ENCODE data around the gene APOC3. TPM values are rescaled to one million over a fixed set of nuclear protein-coding genes. Genes with fewer than 3 reads are reported as not detected.

APOC3 gene
- total RNA-seq, 4 donors from 2014 or later, result not detected

GRCh38 chr11:116847612-116848011 is 17.9 kb downstream of the APOC3 start:
- no peak for DNase-seq
- H3K4me1 ChIP-seq, result peaks cover 11 to 17% of the 10 kb centered on the region in 2 donors
- no peak for TF ChIP-seq POLR2A (IDR thresholded peaks at IDR 0.05)
- TF ChIP-seq CTCF (IDR thresholded peaks at IDR 0.05), result no peak
- intact Hi-C loops (cut with DNase I), result no loop called here
- WGBS, 2 donors, result 91 to 95% methylated on average over 4 of the region's 4 CpGs
- H3K36me3 ChIP-seq, result peaks cover 41 to 48% of the 10 kb centered on the region in 2 donors
- no peaks in the 10 kb centered on the region for H3K9me3 ChIP-seq
- H3K27ac ChIP-seq, result no peak overlapping the region
- no peaks in the 10 kb centered on the region for H3K27me3 ChIP-seq
- H3K4me3 ChIP-seq (replicated peaks in 1 of 3), result no peak overlapping the region

DNA sequence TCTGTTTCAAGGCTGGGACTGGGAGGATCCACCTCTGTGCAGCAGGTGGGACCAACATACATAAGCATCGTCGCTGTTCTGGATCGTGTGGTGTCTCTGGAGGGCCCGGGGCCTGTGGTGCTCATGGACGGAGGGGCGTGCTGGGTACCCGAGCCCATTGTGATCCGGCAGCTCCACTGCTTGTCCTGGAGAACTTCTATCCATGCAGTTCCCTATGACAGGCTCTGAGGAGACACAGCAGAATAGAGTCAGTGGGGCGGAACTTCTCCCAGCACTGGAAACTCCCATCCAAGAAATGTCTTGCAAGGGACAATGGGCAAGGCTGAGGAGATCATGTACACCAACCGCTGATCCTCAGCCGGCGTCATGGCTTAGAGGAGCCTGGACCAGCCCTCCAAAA is 19.4 kb downstream of the APOC3 start:
- intact Hi-C loops (cut with DNase I), result no loop called here

GRCh38 chr11:116849486-116849885 is 19.8 kb downstream of the APOC3 start:
- intact Hi-C loops (cut with DNase I), result no loop called here
- no peak overlapping the region for H3K4me3 ChIP-seq (replicated peaks in 1 of 3)
- H3K27me3 ChIP-seq, result no peaks in the 10 kb centered on the region
- H3K4me1 ChIP-seq, result peaks cover 13 to 25% of the 10 kb centered on the region in 2 donors
- no peak for DNase-seq
- TF ChIP-seq POLR2A (IDR thresholded peaks at IDR 0.05) (no peak), CTCF (IDR thresholded peaks at IDR 0.05) (no peak)
- peaks cover 37 to 41% of the 10 kb centered on the region in 2 donors for H3K36me3 ChIP-seq
- no peak overlapping the region for H3K27ac ChIP-seq
- WGBS, 2 donors, result 91 to 93% methylated on average over 6 of the region's 6 CpGs
- no peaks in the 10 kb centered on the region for H3K9me3 ChIP-seq

More for the DNA sequence above, 19.4 kb downstream of the APOC3 start:
- Histone ChIP-seq H3K9me3 (no peaks in the 10 kb centered on the region), H3K4me1 (peaks cover 13 to 23% of the 10 kb centered on the region in 2 donors), H3K27ac (no peak overlapping the region), H3K27me3 (no peaks in the 10 kb centered on the region), H3K4me3 (replicated peaks in 1 of 3) (no peak overlapping the region), H3K36me3 (peaks cover 37 to 41% of the 10 kb centered on the region in 2 donors)
- TF ChIP-seq CTCF (IDR thresholded peaks at IDR 0.05) (no peak), POLR2A (IDR thresholded peaks at IDR 0.05) (no peak)
- WGBS, 2 donors, result 95 to 96% methylated on average over 12 of the region's 12 CpGs
- no peak for DNase-seq

- Histone ChIP-seq H3K36me3 (peaks cover 24 to 26% of the 10 kb centered on the region in 2 donors), H3K27ac (no peak overlapping the region), H3K4me3 (replicated peaks in 1 of 3) (no peak overlapping the region), H3K27me3 (no peaks in the 10 kb centered on the region), H3K9me3 (no peaks in the 10 kb centered on the region), H3K4me1 (peaks cover 13 to 25% of the 10 kb centered on the region in 2 donors)
- TF ChIP-seq CTCF (IDR thresholded peaks at IDR 0.05) (no peak), POLR2A (IDR thresholded peaks at IDR 0.05) (no peak)
- 81 to 90% methylated on average over 7 of the region's 7 CpGs for WGBS, 2 donors
- no peak for DNase-seq
- intact Hi-C loops (cut with DNase I), result no loop called here
Observed at GRCh38 chr11:116851626-116852025, 21.9 kb downstream of the APOC3 start.

- Histone ChIP-seq H3K9me3 (no peaks in the 10 kb centered on the region), H3K4me1 (peaks cover 13 to 25% of the 10 kb centered on the region in 2 donors), H3K36me3 (peaks cover 16 to 18% of the 10 kb centered on the region in 2 donors), H3K27ac (peak overlapping the region in 2 of 3 donors; percentile 12 to 15), H3K27me3 (no peaks in the 10 kb centered on the region), H3K4me3 (replicated peaks in 1 of 3) (no peak overlapping the region)
- 64 to 78% methylated on average over 5 of the region's 5 CpGs for WGBS, 2 donors
- intact Hi-C loops (cut with DNase I), result no loop called here
- no peak for DNase-seq
- TF ChIP-seq POLR2A (IDR thresholded peaks at IDR 0.05) (no peak), CTCF (IDR thresholded peaks at IDR 0.05) (no peak)
Observed at GRCh38 chr11:116852261-116853031, 22.7 kb downstream of the APOC3 start.

Measured in thyroid gland (tissue), 4 donors.